ENCODE measurements around the gene IFI44. TPM values are rescaled to one million over a fixed set of nuclear protein-coding genes. Genes with fewer than 3 reads are reported as not detected.
A peak's percentile ranks its signal among the peaks of the same experiment; 100 is the strongest.

The IFI44 gene
- total and polyA plus RNA-seq, 10 of the 15 experiments (the other 5 are each of a cell fraction or from before 2014, with no cell fraction given): 37.7 to 272 (median 90.9) TPM

- RAD21 ChIA-PET (ENCODE audit: unreplicated experiment): interaction anchor here (0.7 to 5.4 kb wide), 12 partner anchors 19 to 545 kb away, joined by 3 to 58 read pairs (median 6); partner anchors contain the start of genes IFI44 and IFI44L
- H2AFZ ChIP-seq (ENCODE audit: control insufficient read depth, low read depth, low read length): no peak overlapping the region
- CTCF ChIA-PET: interaction anchor here (0.6 to 8.9 kb wide), 24 partner anchors 11 to 545 kb away, joined by 3 to 127 read pairs (median 5); partner anchors contain the start of gene IFI44L
- peaks cover 11% of the 10 kb centered on the region for H3K4me1 ChIP-seq (ENCODE audit: control insufficient read depth, insufficient read depth, low read length)
- ATAC-seq (peak; percentile 70), DNase-seq (ENCODE audit: low read depth, low spot score) (no peak), FAIRE-seq (peak; percentile 80)
- no peaks in the 10 kb centered on the region; the same call in 2 of the 3 replicates for H3K9me3 ChIP-seq (replicated peaks; ENCODE audit: control insufficient read depth, insufficient read depth, low read length)
- no peaks in the 10 kb centered on the region for H4K20me1 ChIP-seq (ENCODE audit: control insufficient read depth, insufficient read depth)
- TF ChIP-seq TCF7 (IDR thresholded peaks at IDR 0.05; ENCODE audit: borderline replicate concordance): no peak
- TF ChIP-seq CTCF (IDR thresholded peaks at IDR 0.05 in 2 of 3, conservative IDR thresholded peaks at IDR 0.05 in 1 of 3; ENCODE audit: control insufficient read depth in 2 of 3, extremely low read depth in 1 of 3, insufficient read depth in 1 of 3, low read depth in 3 of 3, low read length in 3 of 3): peak; percentile 54 to 76 (median 56)
- peak; percentile 80; the same call in 1 of the 2 replicates for TF ChIP-seq SMC3 (IDR thresholded peaks at IDR 0.05; ENCODE audit: borderline replicate concordance, low read length)
- TF ChIP-seq RAD21 (IDR thresholded peaks at IDR 0.05; ENCODE audit: insufficient read depth, low read depth, low read length): peak; percentile 86
- H3K27ac ChIP-seq (ENCODE audit: control insufficient read depth, insufficient read depth): no peak overlapping the region
- H3K27me3 ChIP-seq (replicated peaks in 1 of 2; ENCODE audit: control insufficient read depth in 2 of 2, insufficient read depth in 2 of 2, low read length in 1 of 2): no peaks in the 10 kb centered on the region
- no peaks in the 10 kb centered on the region; a peak in 1 of 4 replicates for H3K36me3 ChIP-seq (ENCODE audit: control insufficient read depth in 2 of 2, insufficient read depth in 2 of 2, low read length in 1 of 2)
- H3K4me2 ChIP-seq (ENCODE audit: control insufficient read depth, insufficient read depth): no peak overlapping the region
- WGBS (ENCODE audit: insufficient coverage, insufficient replicate concordance, low lambda C conversion rate, missing lambda C conversion rate): 54% methylated on average over 9 of the region's 9 CpGs
- in situ Hi-C loops (cut with MboI) (no loop called here), intact Hi-C loops (cut with micrococcal nuclease; ENCODE audit: unreplicated experiment) (loop anchor here (1.0 to 10.0 kb wide), 4 partner anchors 59 to 544 kb away; no protein-coding TSS in a partner anchor)
- BruUV-seq (replicated peaks): no TSS peak
- POLR2A ChIA-PET: interaction anchor here (1.0 kb wide), 1 partner anchor 12 kb away, joined by 3 read pairs; no protein-coding TSS in a partner anchor
- H3K9ac ChIP-seq (ENCODE audit: control insufficient read depth, insufficient read depth, low read length): no peak overlapping the region
- H3K4me3 ChIP-seq: no peak overlapping the region
- H3K79me2 ChIP-seq (ENCODE audit: control insufficient read depth, insufficient read depth, low read length): no peaks in the 10 kb centered on the region
- SMC1A ChIA-PET (ENCODE audit: uncharacterized antibody, unreplicated experiment): interaction anchor here (0.7 to 6.6 kb wide), 17 partner anchors 11 to 545 kb away, joined by 3 to 78 read pairs (median 5); partner anchors contain the start of genes IFI44 and IFI44L
These were observed 26.8 kb downstream of the IFI44 start for GRCh38 chr1:78676347-78676982.
